GM23248 (cell line): ENCODE data around the gene TAF1C. TPM values are rescaled to one million over a fixed set of nuclear protein-coding genes. Genes with fewer than 3 reads are reported as not detected.

Experiments used
- DNase-seq: peaks from one replicate; pipeline ENCODE4 v3.0.0-alpha.2; 2015
- H2AFZ ChIP-seq: fragments of 200-600 bp; sonication (generic); 2 replicates; pipeline ENCODE4 v1.6.1; 2016; ENCODE audit warnings: antibody characterized with exemption
- H3F3A ChIP-seq: fragments of 200-600 bp; sonication (generic); 2 replicates; pipeline ENCODE4 v1.6.1; 2016; ENCODE audit warnings: mild to moderate bottlenecking, antibody characterized with exemption, mixed run types; ENCODE audit not compliant: insufficient read depth
- H3K27ac ChIP-seq: fragments of 200-600 bp; sonication (generic); 2 replicates; pipeline ENCODE4 v1.5.1; 2016; ENCODE audit warnings: mild to moderate bottlenecking
- H3K27me3 ChIP-seq: fragments of 200-600 bp; sonication (generic); replicated peaks from 2 replicates; pipeline ENCODE4 v1.6.1; 2016; ENCODE audit warnings: mild to moderate bottlenecking; ENCODE audit not compliant: insufficient read depth
- H3K36me3 ChIP-seq: fragments of 200-600 bp; sonication (generic); 2 replicates; pipeline ENCODE4 v1.6.1; 2016; ENCODE audit warnings: low read depth, mild to moderate bottlenecking
- H3K4me1 ChIP-seq: fragments of 200-600 bp; sonication (generic); 2 replicates; pipeline ENCODE4 v1.6.1; 2016; ENCODE audit warnings: mild to moderate bottlenecking; ENCODE audit not compliant: insufficient read depth
- H3K4me2 ChIP-seq: fragments of 200-600 bp; sonication (generic); one replicate; pipeline ENCODE4 v1.6.1; 2016; ENCODE audit warnings: mild to moderate bottlenecking; ENCODE audit not compliant: unreplicated experiment
- H3K4me3 ChIP-seq: fragments of 200-600 bp; sonication (generic); 2 replicates; pipeline ENCODE4 v1.5.1; 2016; ENCODE audit warnings: mild to moderate bottlenecking
- H3K79me2 ChIP-seq: fragments of 200-600 bp; sonication (generic); 2 replicates; pipeline ENCODE4 v1.6.1; 2016; ENCODE audit warnings: mild to moderate bottlenecking; ENCODE audit not compliant: insufficient read depth
- H3K9ac ChIP-seq: fragments of 200-600 bp; sonication (generic); 2 replicates; pipeline ENCODE4 v1.6.1; 2016; ENCODE audit warnings: mild to moderate bottlenecking
- H3K9me2 ChIP-seq: fragments of 200-600 bp; sonication (generic); 2 replicates; pipeline ENCODE4 v1.6.1; 2016; ENCODE audit warnings: mixed run types, mild to moderate bottlenecking, moderate library complexity; ENCODE audit not compliant: insufficient read depth
- H3K9me3 ChIP-seq: fragments of 200-600 bp; sonication (generic); one replicate; pipeline ENCODE4 v1.6.1; 2017; ENCODE audit warnings: low read depth
- H4K20me1 ChIP-seq: fragments of 200-600 bp; sonication (generic); 2 replicates; pipeline ENCODE4 v1.6.0; 2016; ENCODE audit not compliant: insufficient read depth
- EZH2 ChIP-seq: fragments of 200-600 bp; sonication (generic); IDR thresholded peaks from 2 replicates; pipeline ENCODE4 v1.6.1; 2018; ENCODE audit warnings: antibody characterized with exemption, mild to moderate bottlenecking; ENCODE audit not compliant: insufficient read depth, poor library complexity, severe bottlenecking
- EZH2phosphoT487 ChIP-seq: fragments of 200-600 bp; sonication (generic); IDR thresholded peaks from 2 replicates; pipeline ENCODE4 v1.6.1; 2018; ENCODE audit warnings: antibody characterized with exemption, moderate library complexity, mild to moderate bottlenecking, low read depth; ENCODE audit not compliant: insufficient read depth
- WGBS, 2 experiments: methylation state at CpG; one replicate each; pipeline ENCODE4 v1.1.6; 2015 to 2017; ENCODE audit warnings: low lambda C conversion rate in 2 of 2, low coverage in 1 of 2; ENCODE audit errors: missing lambda C conversion rate in 2 of 2; 5-methylcytosine and 5-hydroxymethylcytosine counted together
- in situ Hi-C: fragments of 300-500 bp; cut with MboI; formaldehyde crosslinking; loops from 2 replicates; pipeline ENCODE4 v1.15.0; 2020
- polyA plus RNA-seq: library from polyadenylated mRNA; unstranded; fragments of >200 nt; fragmentation: Nextera tagmentation; extraction: Ambion mirVana; gene quantifications from 2 replicates; pipeline ENCODE4 v1.2.1, GENCODE V29; 2016
- total RNA-seq: library from RNA; depleted of rRNA; stranded (reverse); fragments of >200 nt; shearing (Covaris generic); gene quantifications from 2 replicates; pipeline ENCODE4 v1.2.3, GENCODE V29; 2014

Gene TAF1C
- total and polyA plus RNA-seq, 2 experiments from 2014 or later: 18.1 to 31.5 TPM

GRCh38 chr16:84196727-84197394 lies 10.0 kb upstream of the TAF1C start:
- Histone ChIP-seq H3K9ac (no peak overlapping the region), H3K9me2 (no peaks in the 10 kb centered on the region), H3K4me2 (no peak overlapping the region), H3K4me1 (no peaks in the 10 kb centered on the region), H3K27me3 (no peaks in the 10 kb centered on the region; the same call in 1 of the 2 replicates), H3K9me3 (no peaks in the 10 kb centered on the region), H4K20me1 (no peaks in the 10 kb centered on the region), H3K27ac (no peak overlapping the region), H3K79me2 (no peaks in the 10 kb centered on the region), H2AFZ (no peak overlapping the region), H3F3A (no peaks in the 10 kb centered on the region), H3K4me3 (no peak overlapping the region), H3K36me3 (no peaks in the 10 kb centered on the region)
- in situ Hi-C loops: no loop called here
- no peak for DNase-seq
- WGBS, 2 experiments: 48 to 59% methylated on average over 12 to 16 of the region's 16 CpGs
- TF ChIP-seq EZH2 (no peak), EZH2phosphoT487 (no peak)

- H3F3A ChIP-seq: no peaks in the 10 kb centered on the region
- WGBS, 2 experiments: 84 to 90% methylated on average over 14 to 16 of the region's 16 CpGs
- H4K20me1 ChIP-seq: no peaks in the 10 kb centered on the region
- TF ChIP-seq EZH2phosphoT487 (no peak), EZH2 (no peak)
- no peaks in the 10 kb centered on the region for H3K9me3 ChIP-seq
- no peaks in the 10 kb centered on the region for H3K4me1 ChIP-seq
- H3K4me3 ChIP-seq: no peak overlapping the region
- H3K79me2 ChIP-seq: no peaks in the 10 kb centered on the region
- H3K36me3 ChIP-seq: no peaks in the 10 kb centered on the region
- H3K4me2 ChIP-seq: no peak overlapping the region
- H3K9ac ChIP-seq: no peak overlapping the region
- no peak overlapping the region for H3K27ac ChIP-seq
- H3K27me3 ChIP-seq: no peaks in the 10 kb centered on the region
- no peak overlapping the region for H2AFZ ChIP-seq
- no peaks in the 10 kb centered on the region for H3K9me2 ChIP-seq
- in situ Hi-C loops: no loop called here
- no peak for DNase-seq
These were observed 9.2 kb upstream of the TAF1C start for GRCh38 chr16:84196101-84196500.

- in situ Hi-C loops: no loop called here
- WGBS, 2 experiments: 69 to 81% methylated on average over 25 to 32 of the region's 38 CpGs
- DNase-seq: no peak
These were observed 8.6 kb upstream of the TAF1C start for GRCh38 chr16:84195201-84196093.

GRCh38 chr16:84194470-84195200 lies 7.8 kb upstream of the TAF1C start:
- no peaks in the 10 kb centered on the region for H3K79me2 ChIP-seq
- H3K9me2 ChIP-seq: no peaks in the 10 kb centered on the region
- no peak overlapping the region for H3K4me3 ChIP-seq
- H3K9me3 ChIP-seq: no peaks in the 10 kb centered on the region
- TF ChIP-seq EZH2 (no peak), EZH2phosphoT487 (no peak)
- H3F3A ChIP-seq: no peaks in the 10 kb centered on the region
- no peaks in the 10 kb centered on the region for H3K4me1 ChIP-seq
- H3K9ac ChIP-seq: no peak overlapping the region
- no peaks in the 10 kb centered on the region for H3K36me3 ChIP-seq
- H2AFZ ChIP-seq: no peak overlapping the region
- in situ Hi-C loops: no loop called here
- 64 to 65% methylated on average over 31 to 34 of the region's 34 CpGs for WGBS, 2 experiments
- DNase-seq: no peak
- no peaks in the 10 kb centered on the region for H3K27me3 ChIP-seq
- no peaks in the 10 kb centered on the region for H4K20me1 ChIP-seq
- no peak overlapping the region for H3K27ac ChIP-seq
- no peak overlapping the region for H3K4me2 ChIP-seq

More at GRCh38 chr16:84195201-84196093, 8.6 kb upstream of the TAF1C start:
- H3K36me3 ChIP-seq: no peaks in the 10 kb centered on the region
- H3K27me3 ChIP-seq: no peaks in the 10 kb centered on the region
- no peaks in the 10 kb centered on the region for H3F3A ChIP-seq
- H4K20me1 ChIP-seq: no peaks in the 10 kb centered on the region
- no peaks in the 10 kb centered on the region for H3K9me2 ChIP-seq
- H3K9me3 ChIP-seq: no peaks in the 10 kb centered on the region
- no peak overlapping the region for H3K4me3 ChIP-seq
- H3K9ac ChIP-seq: no peak overlapping the region
- no peak overlapping the region for H3K27ac ChIP-seq
- no peaks in the 10 kb centered on the region for H3K4me1 ChIP-seq
- H2AFZ ChIP-seq: no peak overlapping the region
- no peaks in the 10 kb centered on the region for H3K79me2 ChIP-seq
- no peak overlapping the region for H3K4me2 ChIP-seq
- TF ChIP-seq EZH2 (no peak), EZH2phosphoT487 (no peak)
